Esophagus squamous epithelium (tissue), 4 donors: ENCODE data around the gene MRPL18.
"Not testable (repeated sequence)": the region's sequence is repeated elsewhere in the genome, so short reads cannot be mapped to it uniquely, and the experiment has no call there.

ENCODE experiments used
- POLR2A ChIP-seq, 4 donors: fragments of 450-650 bp; IDR thresholded peaks; one replicate each; pipeline ENCODE4 v1.6.1; 2017; ENCODE audit warnings: antibody characterized with exemption in 4 of 4, mild to moderate bottlenecking in 4 of 4, moderate library complexity in 3 of 4
- TF ChIP-seq, protein P1 (sequence below), 6 experiments: fragments of 450-650 bp in 4 of 6; fragments of 200-600 bp in 2 of 6; sonication (generic) in 2 of 6; IDR thresholded peaks; one replicate each; pipeline ENCODE4 v1.5.1; 2016 to 2019; ENCODE audit warnings: antibody characterized with exemption in 6 of 6, mild to moderate bottlenecking in 4 of 6, moderate library complexity in 4 of 6

DNA sequence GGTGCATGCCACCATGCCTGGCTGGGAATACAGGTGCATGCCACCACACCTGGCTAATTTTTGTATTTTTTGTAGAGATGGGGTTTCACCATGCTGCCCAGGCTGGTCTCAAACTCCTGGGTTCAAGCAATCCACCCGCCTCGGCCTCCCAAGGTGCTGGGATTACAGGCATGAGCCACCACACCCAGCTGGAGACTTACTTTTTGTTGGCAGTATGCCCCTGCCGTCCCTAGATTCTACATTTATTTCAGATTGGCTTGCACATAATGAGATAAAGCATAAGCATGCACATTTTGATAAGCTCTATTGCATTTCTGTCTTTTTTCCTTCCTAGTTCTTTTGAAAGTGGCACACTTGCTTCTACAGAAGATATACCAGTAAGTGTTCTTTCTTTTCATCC lies 26.5 kb downstream of the MRPL18 start:
- TF ChIP-seq, protein P1, sequence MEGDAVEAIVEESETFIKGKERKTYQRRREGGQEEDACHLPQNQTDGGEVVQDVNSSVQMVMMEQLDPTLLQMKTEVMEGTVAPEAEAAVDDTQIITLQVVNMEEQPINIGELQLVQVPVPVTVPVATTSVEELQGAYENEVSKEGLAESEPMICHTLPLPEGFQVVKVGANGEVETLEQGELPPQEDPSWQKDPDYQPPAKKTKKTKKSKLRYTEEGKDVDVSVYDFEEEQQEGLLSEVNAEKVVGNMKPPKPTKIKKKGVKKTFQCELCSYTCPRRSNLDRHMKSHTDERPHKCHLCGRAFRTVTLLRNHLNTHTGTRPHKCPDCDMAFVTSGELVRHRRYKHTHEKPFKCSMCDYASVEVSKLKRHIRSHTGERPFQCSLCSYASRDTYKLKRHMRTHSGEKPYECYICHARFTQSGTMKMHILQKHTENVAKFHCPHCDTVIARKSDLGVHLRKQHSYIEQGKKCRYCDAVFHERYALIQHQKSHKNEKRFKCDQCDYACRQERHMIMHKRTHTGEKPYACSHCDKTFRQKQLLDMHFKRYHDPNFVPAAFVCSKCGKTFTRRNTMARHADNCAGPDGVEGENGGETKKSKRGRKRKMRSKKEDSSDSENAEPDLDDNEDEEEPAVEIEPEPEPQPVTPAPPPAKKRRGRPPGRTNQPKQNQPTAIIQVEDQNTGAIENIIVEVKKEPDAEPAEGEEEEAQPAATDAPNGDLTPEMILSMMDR (IDR thresholded peaks at IDR 0.05): not testable (repeated sequence)
- TF ChIP-seq POLR2A (IDR thresholded peaks at IDR 0.05): not testable (repeated sequence)
